Measurements from ENCODE around the gene EOLA2.
A peak's percentile ranks its signal among the peaks of the same experiment; 100 is the strongest.
"Not testable (repeated sequence)": the region's sequence is repeated elsewhere in the genome, so short reads cannot be mapped to it uniquely, and the experiment has no call there.

Gene EOLA2

DNA sequence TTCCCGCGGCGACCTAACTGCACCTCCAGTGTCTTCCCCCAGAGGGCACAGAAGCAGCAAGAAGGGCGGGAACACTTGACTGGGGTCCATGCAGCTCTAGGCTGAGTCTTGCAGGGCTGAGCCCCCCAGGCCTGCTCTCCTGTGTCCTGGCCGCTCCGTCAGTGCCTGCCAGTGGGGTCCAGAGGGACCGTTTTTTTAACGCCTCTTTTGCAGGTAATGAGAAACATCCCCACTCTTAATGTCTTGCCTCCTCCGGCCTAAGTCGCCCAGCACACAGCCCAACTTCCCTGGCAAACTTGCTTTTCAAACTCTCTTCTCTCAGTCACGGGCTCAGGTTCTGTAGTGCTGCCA, 2.4 kb upstream of the EOLA2 start:
- DNase-seq (ENCODE audit: low read depth in 2 of 2) = not testable (repeated sequence)
- peak overlapping the region in 1 of 2 donors; percentile 32 for H3K4me3 ChIP-seq (replicated peaks in 1 of 2; ENCODE audit: low read depth in 2 of 2, low read length in 2 of 2)
- TF ChIP-seq, protein P1, sequence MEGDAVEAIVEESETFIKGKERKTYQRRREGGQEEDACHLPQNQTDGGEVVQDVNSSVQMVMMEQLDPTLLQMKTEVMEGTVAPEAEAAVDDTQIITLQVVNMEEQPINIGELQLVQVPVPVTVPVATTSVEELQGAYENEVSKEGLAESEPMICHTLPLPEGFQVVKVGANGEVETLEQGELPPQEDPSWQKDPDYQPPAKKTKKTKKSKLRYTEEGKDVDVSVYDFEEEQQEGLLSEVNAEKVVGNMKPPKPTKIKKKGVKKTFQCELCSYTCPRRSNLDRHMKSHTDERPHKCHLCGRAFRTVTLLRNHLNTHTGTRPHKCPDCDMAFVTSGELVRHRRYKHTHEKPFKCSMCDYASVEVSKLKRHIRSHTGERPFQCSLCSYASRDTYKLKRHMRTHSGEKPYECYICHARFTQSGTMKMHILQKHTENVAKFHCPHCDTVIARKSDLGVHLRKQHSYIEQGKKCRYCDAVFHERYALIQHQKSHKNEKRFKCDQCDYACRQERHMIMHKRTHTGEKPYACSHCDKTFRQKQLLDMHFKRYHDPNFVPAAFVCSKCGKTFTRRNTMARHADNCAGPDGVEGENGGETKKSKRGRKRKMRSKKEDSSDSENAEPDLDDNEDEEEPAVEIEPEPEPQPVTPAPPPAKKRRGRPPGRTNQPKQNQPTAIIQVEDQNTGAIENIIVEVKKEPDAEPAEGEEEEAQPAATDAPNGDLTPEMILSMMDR (IDR thresholded peaks at IDR 0.05; ENCODE audit: low read depth, low read length) = peak; percentile 62

DNA sequence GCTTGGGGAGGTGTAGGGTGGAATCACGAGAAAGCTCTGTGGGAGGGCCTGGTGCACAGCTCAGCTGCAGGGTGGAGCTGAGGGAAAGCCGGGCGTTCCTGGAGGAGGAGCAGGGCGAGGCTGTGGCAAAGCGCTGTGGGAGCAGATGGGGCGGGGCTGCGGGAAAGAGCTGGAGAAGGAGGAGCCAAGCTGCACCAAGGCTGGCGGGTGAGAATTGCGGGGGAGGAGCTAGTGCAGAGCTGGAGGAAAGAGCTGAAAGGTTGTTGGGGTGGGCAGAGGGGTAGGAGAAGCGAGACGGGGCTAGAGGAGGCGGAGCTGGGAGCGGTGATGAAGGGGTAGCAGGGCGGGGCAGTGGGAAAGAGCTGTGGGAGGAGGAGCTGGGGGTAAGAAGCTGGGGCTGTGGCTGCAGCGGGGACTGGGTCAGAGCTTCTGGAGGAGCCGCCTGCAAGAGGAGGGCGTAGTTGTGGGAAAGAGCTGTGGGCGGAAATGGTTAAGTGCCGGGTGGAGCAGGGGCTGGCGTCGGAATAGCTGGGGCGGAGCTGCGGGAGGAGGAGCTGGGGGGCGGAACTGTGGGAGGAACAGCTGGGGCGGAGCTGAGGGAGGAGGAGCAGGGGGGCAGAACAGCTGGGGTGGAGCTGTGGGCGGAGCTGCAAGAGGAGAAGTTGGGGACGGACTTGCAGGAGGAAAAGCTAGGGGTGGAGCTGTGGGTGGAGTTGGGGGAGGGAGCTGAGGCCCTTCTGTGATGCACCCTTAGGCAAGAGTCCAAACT, 1.8 kb upstream of the EOLA2 start:
- H3K4me3 ChIP-seq (replicated peaks in 1 of 2; ENCODE audit: low read depth in 2 of 2, low read length in 2 of 2) = peak overlapping the region; percentile 53 to 61
- DNase-seq (ENCODE audit: low read depth in 2 of 2) = peak; percentile 98 to 99
- TF ChIP-seq, protein P1 (IDR thresholded peaks at IDR 0.05; ENCODE audit: low read depth, low read length) = no peak

DNA sequence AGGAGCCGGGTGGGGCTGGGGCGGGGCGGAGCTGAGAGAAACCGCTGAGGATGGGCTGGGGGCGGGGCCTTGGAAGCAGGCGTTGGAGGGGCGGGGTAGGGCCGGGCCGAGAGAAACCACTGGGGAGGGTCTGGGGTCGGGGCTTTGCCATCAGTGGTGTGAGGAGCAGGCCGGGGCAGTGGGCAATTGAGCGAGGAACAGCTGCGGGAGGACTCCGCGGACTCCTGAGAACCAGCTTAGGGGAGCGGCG, 1.3 kb upstream of the EOLA2 start:
- TF ChIP-seq, protein P1 (IDR thresholded peaks at IDR 0.05; ENCODE audit: low read depth, low read length) = no peak
- peak overlapping the region; percentile 53 to 61 for H3K4me3 ChIP-seq (replicated peaks in 1 of 2; ENCODE audit: low read depth in 2 of 2, low read length in 2 of 2)
- no peak for DNase-seq (ENCODE audit: low read depth in 2 of 2)

DNA sequence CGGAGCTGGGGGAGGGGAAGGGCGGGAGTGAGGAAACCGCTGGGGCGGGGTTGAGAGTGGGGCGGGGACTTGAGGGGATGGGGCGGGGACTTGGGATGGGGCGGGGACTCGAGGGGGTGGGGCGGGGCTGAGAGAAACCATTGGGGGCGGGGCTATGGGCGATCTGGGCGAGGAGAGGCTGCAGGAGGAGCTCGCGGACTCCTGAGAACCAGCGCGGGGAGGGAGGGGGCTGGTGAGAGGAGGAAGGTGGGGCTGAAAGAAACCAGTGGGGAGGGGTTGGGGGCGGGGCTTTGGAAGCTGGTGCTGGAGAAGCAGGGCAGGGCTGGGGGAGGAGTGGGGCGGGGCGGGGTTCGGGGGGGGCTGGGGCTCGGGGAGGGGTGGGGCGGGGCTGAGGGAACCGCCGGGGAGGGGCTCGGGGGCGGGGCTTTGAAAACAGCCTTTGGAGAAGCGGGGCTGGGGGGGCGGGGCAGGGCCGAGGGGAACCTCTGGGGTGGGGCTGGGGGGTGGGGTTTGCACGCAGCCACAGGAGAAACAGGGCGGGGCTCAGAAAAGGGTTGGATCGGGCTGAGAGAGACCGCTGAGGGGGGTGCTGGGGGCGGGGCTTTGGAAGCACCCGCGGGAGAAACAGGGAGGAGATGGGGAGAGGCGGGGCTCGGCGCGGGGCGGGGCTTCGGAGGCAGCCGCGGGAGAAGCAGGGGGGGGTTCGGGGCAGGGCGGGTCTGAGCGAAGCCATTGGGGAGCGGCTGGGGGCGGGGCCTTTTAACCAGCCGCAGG, 777 bp upstream of the EOLA2 start:
- TF ChIP-seq, protein P1 (IDR thresholded peaks at IDR 0.05; ENCODE audit: low read depth, low read length) = no peak
- peak overlapping the region in 1 of 2 donors; percentile 82 for H3K4me3 ChIP-seq (replicated peaks in 1 of 2; ENCODE audit: low read depth in 2 of 2, low read length in 2 of 2)
- peak; percentile 93 to 97 for DNase-seq (ENCODE audit: low read depth in 2 of 2)

DNA sequence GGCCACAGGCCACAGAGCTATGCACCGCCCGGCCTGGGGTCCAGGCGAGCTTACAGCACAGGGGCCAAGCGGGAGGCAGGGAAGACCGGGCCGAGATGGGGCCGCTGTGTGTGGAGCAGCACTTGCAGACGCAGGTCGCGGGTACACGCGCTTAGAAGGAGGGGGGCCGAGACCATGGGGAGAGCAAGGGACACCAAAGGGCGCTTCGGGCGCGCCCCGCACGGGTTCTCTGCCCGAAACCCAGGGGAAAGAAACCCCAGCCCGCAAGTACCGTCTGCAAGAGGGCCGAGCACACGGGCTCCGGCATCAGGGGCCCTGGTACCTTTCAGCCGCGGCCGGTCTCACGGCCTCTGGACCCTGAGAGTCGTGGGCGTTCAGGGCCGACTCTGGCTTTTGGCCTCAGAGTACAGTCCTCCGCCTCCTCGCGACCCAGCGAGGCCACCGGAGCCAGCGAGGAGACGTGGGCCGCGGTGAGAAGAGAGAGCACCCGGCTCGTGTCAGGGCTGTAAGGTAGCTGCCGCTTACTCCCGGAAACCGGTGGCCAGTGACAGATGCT, 342 bp downstream of the EOLA2 start:
- peak overlapping the region; percentile 82 to 89 for H3K4me3 ChIP-seq (replicated peaks in 1 of 2; ENCODE audit: low read depth in 2 of 2, low read length in 2 of 2)
- TF ChIP-seq, protein P1 (IDR thresholded peaks at IDR 0.05; ENCODE audit: low read depth, low read length) = no peak
- DNase-seq (ENCODE audit: low read depth in 2 of 2) = peak; percentile 7 to 13

DNA sequence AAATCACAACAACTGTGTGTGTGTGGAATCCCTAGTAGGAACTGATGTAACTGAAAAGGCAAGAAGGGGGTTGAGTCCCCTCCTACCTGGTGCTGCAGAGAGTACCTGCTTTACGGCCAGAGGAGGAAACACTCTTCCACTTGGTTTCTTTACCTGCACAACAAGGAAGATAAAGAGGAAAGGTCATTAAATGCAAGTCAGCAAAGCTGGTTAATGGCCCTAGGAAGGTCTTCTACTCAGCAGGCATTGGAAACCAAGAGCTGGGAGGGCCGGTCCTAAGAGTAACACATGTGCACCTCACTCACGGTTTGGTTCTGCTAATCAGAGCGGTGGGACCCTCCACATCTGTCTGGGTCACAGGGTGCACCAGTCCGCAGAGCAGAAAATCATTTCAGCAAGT, 963 bp downstream of the EOLA2 start:
- DNase-seq (ENCODE audit: low read depth in 2 of 2) = not testable (repeated sequence)
- peak overlapping the region; percentile 82 to 89 for H3K4me3 ChIP-seq (replicated peaks in 1 of 2; ENCODE audit: low read depth in 2 of 2, low read length in 2 of 2)

DNA sequence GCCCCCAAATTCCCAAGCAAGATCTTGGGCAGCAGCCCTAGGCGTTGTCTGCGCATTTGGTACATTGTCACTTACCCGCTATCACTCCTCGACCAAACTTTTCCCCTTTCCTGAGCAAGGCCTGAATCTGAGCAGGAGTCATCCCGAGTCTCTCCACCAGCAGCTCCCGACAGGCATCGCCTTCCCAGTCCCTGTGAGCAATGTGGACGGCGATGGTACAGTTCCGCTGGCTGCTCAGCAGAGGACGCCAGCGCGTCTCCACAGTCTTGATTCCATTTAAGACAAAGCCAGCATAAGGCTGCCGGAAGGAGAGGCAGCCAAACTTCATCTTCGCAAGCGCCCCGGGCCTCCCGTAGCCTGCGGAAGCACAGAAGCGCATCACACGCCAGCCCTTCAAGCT, 4.7 kb downstream of the EOLA2 start:
- not testable (repeated sequence) for H3K4me3 ChIP-seq (replicated peaks in 1 of 2; ENCODE audit: low read depth in 2 of 2, low read length in 2 of 2); DNase-seq (ENCODE audit: low read depth in 2 of 2)

DNA sequence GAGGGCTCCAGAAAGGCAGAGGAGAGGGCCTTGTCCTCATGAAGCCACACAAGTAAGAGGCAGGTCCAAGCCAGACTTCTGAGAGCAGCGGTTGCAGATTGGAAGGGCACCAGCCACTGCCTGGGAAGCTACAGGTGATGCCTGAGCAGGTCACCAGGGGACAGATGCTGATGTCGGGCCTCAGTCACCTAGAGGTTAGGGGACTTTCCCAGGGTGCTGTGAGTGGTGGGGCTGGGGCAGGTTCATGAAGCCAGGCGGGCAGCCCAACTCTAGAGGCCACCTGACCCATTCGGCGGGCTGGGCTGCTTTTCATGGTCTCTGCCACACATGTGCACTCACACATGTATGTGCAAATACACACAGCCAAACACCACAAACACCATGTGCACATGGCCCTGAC, 5.3 kb downstream of the EOLA2 start:
- not testable (repeated sequence) for H3K4me3 ChIP-seq (replicated peaks in 1 of 2; ENCODE audit: low read depth in 2 of 2, low read length in 2 of 2); DNase-seq (ENCODE audit: low read depth in 2 of 2)

DNA sequence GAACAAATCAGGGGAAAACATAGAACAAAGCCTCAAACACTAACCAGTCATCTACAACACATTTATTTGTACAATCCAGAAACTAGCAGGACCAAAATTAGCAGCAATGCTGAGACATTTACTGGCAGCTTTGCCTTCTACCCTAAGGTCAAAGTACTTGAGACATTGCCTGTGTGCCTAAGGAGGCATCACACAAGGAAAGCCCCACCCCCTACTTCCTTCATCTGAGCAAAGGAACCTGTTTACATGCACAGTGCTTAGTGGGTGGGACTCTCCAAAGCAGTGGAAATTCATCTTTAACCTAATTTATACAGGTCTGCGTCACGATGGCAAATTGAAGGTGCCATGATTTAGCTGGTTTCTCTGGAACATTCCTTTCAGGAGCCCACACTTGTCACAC, 6.1 kb downstream of the EOLA2 start:
- DNase-seq (ENCODE audit: low read depth in 2 of 2); H3K4me3 ChIP-seq (replicated peaks in 1 of 2; ENCODE audit: low read depth in 2 of 2, low read length in 2 of 2): not testable (repeated sequence)

DNA sequence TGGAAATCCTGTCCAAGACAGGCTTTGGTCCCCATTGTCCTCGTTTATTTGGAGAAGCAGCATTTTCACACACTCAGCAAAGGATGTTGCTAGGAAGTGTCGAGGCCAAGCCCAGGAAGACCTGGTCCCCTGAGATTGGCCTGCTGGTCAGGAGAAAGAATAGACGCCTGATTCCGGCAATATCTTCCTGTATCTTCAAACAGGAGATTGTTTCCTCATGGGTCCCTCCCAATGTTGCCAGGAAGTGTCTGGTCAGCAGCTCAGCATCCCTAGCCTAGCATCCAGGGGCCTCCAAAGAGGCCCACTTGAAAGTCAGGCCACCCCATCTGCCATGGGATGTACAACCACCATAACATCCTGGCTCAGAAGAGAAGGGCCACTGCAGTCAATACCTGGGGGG, 6.9 kb downstream of the EOLA2 start:
- not testable (repeated sequence) for H3K4me3 ChIP-seq (replicated peaks in 1 of 2; ENCODE audit: low read depth in 2 of 2, low read length in 2 of 2); DNase-seq (ENCODE audit: low read depth in 2 of 2)

DNA sequence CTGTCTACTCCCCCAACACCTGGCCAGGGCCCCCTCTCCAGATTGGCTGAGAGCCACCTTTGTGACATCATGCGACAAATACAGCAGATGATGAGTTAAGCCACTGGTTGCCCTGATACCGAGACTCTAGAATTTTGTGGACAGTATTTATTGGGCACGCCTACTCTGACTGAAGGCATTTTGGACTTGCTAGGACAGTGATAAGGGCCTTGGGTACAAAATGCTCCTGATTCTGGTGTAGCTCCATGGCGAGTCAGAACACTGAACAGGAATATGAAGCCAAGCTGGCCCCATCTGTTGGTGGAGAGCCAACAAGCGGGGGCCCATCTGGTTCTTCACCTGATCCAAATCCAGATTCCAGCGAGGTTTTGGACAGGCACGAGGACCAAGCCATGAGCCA, 8.9 kb downstream of the EOLA2 start, which contains the start of gene HSFX4:
Gene HSFX4, plus strand, starts transcription at position 174 of the 400 bp plus-strand sequence. Its CDS starts 72 bp downstream, at position 246.
- H3K4me3 ChIP-seq (replicated peaks in 1 of 2; ENCODE audit: low read depth in 2 of 2, low read length in 2 of 2); DNase-seq (ENCODE audit: low read depth in 2 of 2): not testable (repeated sequence)

DNA sequence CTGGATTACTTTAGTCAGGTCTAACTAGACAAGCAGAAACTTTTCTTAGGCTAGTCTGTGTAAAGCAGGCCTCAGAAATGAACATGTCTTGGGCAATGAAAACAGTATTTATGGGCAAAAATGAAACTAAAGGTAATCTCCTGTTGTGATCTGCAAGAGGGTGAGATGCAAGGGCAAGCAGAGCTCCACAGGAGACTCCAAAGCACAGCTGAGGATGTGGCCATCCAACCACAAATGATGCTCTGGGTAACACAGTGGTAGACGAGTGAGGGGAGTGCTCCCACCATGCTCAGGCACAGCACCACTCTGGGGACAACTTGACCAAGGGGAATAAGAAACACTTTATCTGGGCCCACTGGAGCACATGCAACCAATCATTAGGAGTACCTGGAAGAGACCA, 9.7 kb downstream of the EOLA2 start:
- not testable (repeated sequence) for H3K4me3 ChIP-seq (replicated peaks in 1 of 2; ENCODE audit: low read depth in 2 of 2, low read length in 2 of 2); DNase-seq (ENCODE audit: low read depth in 2 of 2)
